Measurements from ENCODE around the gene ATP10B. TPM values are rescaled to one million over a fixed set of nuclear protein-coding genes. Genes with fewer than 3 reads are reported as not detected.

Gene ATP10B
- total and polyA plus RNA-seq, 10 of the 15 experiments (the other 5 are each of a cell fraction or from before 2014, with no cell fraction given): not detected

GRCh38 chr5:160843240-160843639 lies 8.8 kb downstream of the ATP10B start (continued):
- TF ChIP-seq, protein P1, sequence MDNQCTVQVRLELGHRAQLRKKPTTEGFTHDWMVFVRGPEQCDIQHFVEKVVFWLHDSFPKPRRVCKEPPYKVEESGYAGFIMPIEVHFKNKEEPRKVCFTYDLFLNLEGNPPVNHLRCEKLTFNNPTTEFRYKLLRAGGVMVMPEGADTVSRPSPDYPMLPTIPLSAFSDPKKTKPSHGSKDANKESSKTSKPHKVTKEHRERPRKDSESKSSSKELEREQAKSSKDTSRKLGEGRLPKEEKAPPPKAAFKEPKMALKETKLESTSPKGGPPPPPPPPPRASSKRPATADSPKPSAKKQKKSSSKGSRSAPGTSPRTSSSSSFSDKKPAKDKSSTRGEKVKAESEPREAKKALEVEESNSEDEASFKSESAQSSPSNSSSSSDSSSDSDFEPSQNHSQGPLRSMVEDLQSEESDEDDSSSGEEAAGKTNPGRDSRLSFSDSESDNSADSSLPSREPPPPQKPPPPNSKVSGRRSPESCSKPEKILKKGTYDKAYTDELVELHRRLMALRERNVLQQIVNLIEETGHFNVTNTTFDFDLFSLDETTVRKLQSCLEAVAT (IDR thresholded peaks at IDR 0.05): peak; percentile 98
- no peak for TF ChIP-seq BRCA1 (IDR thresholded peaks at IDR 0.05; ENCODE audit: low read depth, low read length)
- no peak for TF ChIP-seq SMAD5 (IDR thresholded peaks at IDR 0.05; ENCODE audit: low read depth)
- peak; percentile 96 for TF ChIP-seq DPF2 (IDR thresholded peaks at IDR 0.05)
- no peak for TF ChIP-seq TCF3 (IDR thresholded peaks at IDR 0.05; ENCODE audit: borderline replicate concordance, insufficient read depth, low read depth, low read length)
- TF ChIP-seq, protein P2, sequence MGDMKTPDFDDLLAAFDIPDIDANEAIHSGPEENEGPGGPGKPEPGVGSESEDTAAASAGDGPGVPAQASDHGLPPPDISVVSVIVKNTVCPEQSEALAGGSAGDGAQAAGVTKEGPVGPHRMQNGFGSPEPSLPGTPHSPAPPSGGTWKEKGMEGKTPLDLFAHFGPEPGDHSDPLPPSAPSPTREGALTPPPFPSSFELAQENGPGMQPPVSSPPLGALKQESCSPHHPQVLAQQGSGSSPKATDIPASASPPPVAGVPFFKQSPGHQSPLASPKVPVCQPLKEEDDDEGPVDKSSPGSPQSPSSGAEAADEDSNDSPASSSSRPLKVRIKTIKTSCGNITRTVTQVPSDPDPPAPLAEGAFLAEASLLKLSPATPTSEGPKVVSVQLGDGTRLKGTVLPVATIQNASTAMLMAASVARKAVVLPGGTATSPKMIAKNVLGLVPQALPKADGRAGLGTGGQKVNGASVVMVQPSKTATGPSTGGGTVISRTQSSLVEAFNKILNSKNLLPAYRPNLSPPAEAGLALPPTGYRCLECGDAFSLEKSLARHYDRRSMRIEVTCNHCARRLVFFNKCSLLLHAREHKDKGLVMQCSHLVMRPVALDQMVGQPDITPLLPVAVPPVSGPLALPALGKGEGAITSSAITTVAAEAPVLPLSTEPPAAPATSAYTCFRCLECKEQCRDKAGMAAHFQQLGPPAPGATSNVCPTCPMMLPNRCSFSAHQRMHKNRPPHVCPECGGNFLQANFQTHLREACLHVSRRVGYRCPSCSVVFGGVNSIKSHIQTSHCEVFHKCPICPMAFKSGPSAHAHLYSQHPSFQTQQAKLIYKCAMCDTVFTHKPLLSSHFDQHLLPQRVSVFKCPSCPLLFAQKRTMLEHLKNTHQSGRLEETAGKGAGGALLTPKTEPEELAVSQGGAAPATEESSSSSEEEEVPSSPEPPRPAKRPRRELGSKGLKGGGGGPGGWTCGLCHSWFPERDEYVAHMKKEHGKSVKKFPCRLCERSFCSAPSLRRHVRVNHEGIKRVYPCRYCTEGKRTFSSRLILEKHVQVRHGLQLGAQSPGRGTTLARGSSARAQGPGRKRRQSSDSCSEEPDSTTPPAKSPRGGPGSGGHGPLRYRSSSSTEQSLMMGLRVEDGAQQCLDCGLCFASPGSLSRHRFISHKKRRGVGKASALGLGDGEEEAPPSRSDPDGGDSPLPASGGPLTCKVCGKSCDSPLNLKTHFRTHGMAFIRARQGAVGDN (IDR thresholded peaks at IDR 0.05): no peak
- TF ChIP-seq SMAD1 (IDR thresholded peaks at IDR 0.05; ENCODE audit: low read depth, partially characterized antibody): peak; percentile 95
- TF ChIP-seq MEF2B (IDR thresholded peaks at IDR 0.05; ENCODE audit: partially characterized antibody, poor library complexity, severe bottlenecking): peak; percentile 83
- TF ChIP-seq, protein P3, sequence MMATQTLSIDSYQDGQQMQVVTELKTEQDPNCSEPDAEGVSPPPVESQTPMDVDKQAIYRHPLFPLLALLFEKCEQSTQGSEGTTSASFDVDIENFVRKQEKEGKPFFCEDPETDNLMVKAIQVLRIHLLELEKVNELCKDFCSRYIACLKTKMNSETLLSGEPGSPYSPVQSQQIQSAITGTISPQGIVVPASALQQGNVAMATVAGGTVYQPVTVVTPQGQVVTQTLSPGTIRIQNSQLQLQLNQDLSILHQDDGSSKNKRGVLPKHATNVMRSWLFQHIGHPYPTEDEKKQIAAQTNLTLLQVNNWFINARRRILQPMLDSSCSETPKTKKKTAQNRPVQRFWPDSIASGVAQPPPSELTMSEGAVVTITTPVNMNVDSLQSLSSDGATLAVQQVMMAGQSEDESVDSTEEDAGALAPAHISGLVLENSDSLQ (IDR thresholded peaks at IDR 0.05): peak; percentile 42; the same call in 1 of the 2 replicates
- TF ChIP-seq IRF5 (IDR thresholded peaks at IDR 0.05; ENCODE audit: borderline replicate concordance): no peak
- TF ChIP-seq HDAC6 (IDR thresholded peaks at IDR 0.05; ENCODE audit: unreplicated experiment): no peak
- TF ChIP-seq SIX5 (IDR thresholded peaks at IDR 0.05; ENCODE audit: low read depth, low read length, severe bottlenecking): no peak
- TF ChIP-seq, protein P4, sequence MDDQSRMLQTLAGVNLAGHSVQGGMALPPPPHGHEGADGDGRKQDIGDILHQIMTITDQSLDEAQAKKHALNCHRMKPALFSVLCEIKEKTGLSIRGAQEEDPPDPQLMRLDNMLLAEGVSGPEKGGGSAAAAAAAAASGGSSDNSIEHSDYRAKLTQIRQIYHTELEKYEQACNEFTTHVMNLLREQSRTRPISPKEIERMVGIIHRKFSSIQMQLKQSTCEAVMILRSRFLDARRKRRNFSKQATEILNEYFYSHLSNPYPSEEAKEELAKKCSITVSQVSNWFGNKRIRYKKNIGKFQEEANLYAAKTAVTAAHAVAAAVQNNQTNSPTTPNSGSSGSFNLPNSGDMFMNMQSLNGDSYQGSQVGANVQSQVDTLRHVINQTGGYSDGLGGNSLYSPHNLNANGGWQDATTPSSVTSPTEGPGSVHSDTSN (IDR thresholded peaks at IDR 0.05; ENCODE audit: insufficient replicate concordance, low read depth, low read length): no peak
- TF ChIP-seq RFX5 (IDR thresholded peaks at IDR 0.05; ENCODE audit: low read depth, low read length): no peak
- TF ChIP-seq USF1 (IDR thresholded peaks at IDR 0.05; ENCODE audit: borderline replicate concordance, extremely low read length, insufficient read depth, low read depth, low read length): no peak
- TF ChIP-seq FOXM1 (IDR thresholded peaks at IDR 0.05; ENCODE audit: low read depth, low read length): no peak
- no peak for TF ChIP-seq NFYA (IDR thresholded peaks at IDR 0.05; ENCODE audit: borderline replicate concordance, low read depth, low read length)
- TF ChIP-seq NFXL1 (IDR thresholded peaks at IDR 0.05; ENCODE audit: borderline replicate concordance): no peak
- peak; percentile 96 to 97 for TF ChIP-seq IKZF2 (IDR thresholded peaks at IDR 0.05)
- TF ChIP-seq TARDBP (IDR thresholded peaks at IDR 0.05; ENCODE audit: borderline replicate concordance): no peak
- no peak for TF ChIP-seq NR2C2 (IDR thresholded peaks at IDR 0.05; ENCODE audit: borderline replicate concordance, control insufficient read depth, insufficient read length, low read depth)

Data from GM12878 (cell line).